Measurements from ENCODE around the gene APOC3.
"Not testable (repeated sequence)": the region's sequence is repeated elsewhere in the genome, so short reads cannot be mapped to it uniquely, and the experiment has no call there.

The APOC3 gene

DNA sequence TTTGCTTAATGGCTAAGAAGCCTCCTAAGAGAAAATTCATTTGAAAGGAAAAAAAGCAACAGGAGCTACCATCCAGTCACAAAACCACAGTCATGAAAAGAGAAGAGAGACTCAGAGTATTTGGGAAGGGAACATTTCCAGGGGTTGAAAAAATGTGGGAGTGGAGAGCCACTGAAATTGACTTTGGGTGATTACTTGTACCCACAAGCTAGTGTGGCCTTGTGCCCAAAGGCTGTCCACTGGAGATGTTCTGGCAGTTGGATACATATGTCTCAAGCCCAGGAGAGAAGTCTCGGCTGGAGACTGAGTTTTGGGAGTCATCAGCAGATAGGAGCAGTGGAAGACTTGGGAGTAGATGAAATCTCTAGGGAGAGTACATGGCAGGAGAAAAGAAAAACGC lies 34.9 kb upstream of the APOC3 start:
- no peak overlapping the region for H3K4me3 Mint-ChIP-seq

DNA sequence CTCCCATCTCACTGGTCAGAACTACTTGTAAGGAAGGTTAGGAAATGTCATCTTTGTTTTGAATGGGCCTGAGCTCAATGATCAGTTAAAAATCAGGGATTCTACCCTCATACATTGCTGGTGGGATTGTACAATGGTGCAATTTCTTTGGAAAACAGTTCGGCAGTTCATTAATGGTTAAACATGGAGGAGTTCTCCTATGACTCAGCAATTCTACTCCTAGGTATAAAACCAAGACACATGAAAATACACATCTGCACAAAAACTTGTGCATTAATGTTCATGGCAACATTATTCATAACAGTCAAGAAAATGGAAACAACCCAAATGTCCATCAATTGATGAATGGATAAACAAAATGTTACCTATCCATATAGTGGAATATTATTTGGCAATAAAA lies 33.2 kb upstream of the APOC3 start:
- Mint-ChIP-seq H3K27me3 (peaks cover 1% of the 10 kb centered on the region), H3K36me3 (no peaks in the 10 kb centered on the region), H3K4me3 (no peak overlapping the region), H3K27ac (no peak overlapping the region), H3K4me1 (no peaks in the 10 kb centered on the region), H3K9me3 (no peaks in the 10 kb centered on the region)

More for the DNA sequence above, 34.9 kb upstream of the APOC3 start:
- peaks cover 1% of the 10 kb centered on the region for H3K27me3 Mint-ChIP-seq
- peaks cover 5% of the 10 kb centered on the region for H3K4me1 Mint-ChIP-seq
- H3K36me3 Mint-ChIP-seq = no peaks in the 10 kb centered on the region
- H3K9me3 Mint-ChIP-seq = no peaks in the 10 kb centered on the region
- no peak overlapping the region for H3K27ac Mint-ChIP-seq

DNA sequence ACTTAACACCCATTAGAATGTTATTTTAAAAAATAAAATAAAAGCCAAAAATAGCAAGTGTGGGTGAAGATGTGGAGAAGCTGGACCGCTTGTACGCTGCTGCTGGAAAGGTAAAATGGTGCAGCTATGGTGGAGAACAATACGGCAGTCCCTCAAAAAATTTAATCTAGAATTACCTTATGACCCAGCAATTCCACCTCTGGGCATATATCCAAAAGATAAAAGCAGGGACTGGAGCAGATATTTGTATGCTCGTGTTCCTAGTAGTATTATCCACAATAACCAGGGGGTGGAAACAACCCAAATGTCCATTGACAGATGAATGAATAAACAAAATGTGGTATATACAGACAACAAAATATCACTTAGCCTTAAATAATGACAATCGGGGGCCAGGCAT lies 31.9 kb upstream of the APOC3 start:
- no peak overlapping the region for H3K4me3 Mint-ChIP-seq
- H3K27me3 Mint-ChIP-seq = peaks cover 2% of the 10 kb centered on the region
- no peaks in the 10 kb centered on the region for H3K4me1 Mint-ChIP-seq
- H3K36me3 Mint-ChIP-seq = no peaks in the 10 kb centered on the region
- no peaks in the 10 kb centered on the region for H3K9me3 Mint-ChIP-seq
- H3K27ac Mint-ChIP-seq = no peak overlapping the region

DNA sequence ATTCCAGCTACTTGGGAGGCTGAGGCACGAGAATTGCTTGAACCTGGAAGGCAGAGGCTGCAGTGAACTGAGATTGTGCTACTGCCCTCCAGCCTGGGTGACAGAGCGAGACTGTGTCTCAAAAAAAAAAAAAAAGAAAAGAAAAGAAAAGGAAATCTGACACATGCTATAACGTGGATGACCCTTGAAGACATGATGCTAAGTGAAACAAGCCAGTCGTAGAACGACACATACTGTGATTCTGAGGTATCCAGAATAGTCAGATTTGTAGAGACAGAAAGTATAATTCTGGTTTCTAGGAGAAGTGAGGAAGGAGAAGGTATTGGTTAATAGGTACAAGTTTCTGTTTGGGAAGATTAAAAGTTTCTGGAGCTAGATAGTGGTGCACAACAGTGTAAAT lies 31.3 kb upstream of the APOC3 start:
- H3K27me3 Mint-ChIP-seq = peaks cover 2% of the 10 kb centered on the region
- no peak overlapping the region for H3K4me3 Mint-ChIP-seq
- no peaks in the 10 kb centered on the region for H3K9me3 Mint-ChIP-seq
- no peaks in the 10 kb centered on the region for H3K36me3 Mint-ChIP-seq
- H3K4me1 Mint-ChIP-seq = no peaks in the 10 kb centered on the region
- peak overlapping the region; percentile 30 for H3K27ac Mint-ChIP-seq

DNA sequence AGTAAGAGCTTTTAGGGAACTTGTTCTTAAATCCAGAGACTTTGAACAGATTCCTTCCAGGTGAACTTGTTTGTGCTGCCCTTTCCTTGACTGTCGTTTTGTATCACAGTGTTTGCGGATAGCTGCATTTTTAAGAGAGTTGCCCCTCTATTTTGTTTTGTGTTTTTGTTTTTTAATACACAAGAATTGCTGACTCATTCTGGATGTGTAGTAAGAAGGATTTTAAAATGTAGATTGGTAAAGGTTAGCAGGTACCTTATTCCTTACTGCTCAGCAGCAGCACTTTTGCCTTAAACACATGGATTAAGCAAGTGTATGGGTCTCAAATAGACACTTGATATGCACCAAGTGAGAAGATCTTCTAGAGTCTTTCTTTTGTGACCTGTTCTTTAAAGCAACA lies 29.1 kb upstream of the APOC3 start:
- Mint-ChIP-seq H3K9me3 (no peaks in the 10 kb centered on the region), H3K4me3 (no peak overlapping the region), H3K36me3 (no peaks in the 10 kb centered on the region), H3K27ac (peak overlapping the region; percentile 8), H3K27me3 (peaks cover 2% of the 10 kb centered on the region), H3K4me1 (no peaks in the 10 kb centered on the region)

DNA sequence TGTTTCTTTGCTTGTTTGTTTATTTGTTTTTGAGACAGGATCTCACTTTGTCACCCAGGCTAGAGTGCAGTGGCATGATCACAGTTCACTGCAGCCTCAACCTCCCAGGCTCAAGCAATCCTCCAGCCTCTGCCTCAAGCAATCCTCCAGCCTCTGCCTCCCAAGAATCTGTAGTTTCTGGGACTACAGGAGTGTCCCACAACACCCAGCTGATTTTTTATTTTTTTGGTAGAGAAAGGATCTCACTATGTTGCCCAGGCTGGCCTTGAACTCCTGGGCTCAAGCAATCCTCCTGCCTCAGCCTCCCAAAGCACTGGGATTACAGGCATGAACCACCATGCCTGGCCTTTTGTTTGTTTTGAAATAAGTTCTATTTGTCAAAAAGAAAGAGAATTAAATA lies 28.0 kb upstream of the APOC3 start:
- H3K27ac Mint-ChIP-seq, H3K27me3 Mint-ChIP-seq, H3K4me3 Mint-ChIP-seq, H3K9me3 Mint-ChIP-seq, H3K4me1 Mint-ChIP-seq, H3K36me3 Mint-ChIP-seq: not testable (repeated sequence)

DNA sequence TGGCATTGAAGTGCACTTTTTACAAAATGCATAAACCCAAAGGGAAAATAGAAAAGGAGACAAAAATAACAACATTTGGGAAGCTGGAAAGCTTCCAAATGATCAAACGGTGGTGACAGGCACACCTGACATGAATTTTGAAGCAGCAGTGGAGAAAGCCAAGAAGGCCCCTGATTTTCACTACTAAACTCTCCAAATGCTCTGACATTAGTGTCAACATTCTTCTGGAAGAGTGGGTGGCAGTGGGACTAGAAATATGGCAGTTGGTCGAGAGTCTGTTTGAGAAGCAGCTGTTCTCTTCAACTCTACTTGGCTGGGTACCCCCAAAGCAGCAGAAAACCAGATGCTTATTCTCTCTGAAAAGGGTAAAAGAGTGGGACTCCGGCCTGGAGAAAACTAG lies 25.7 kb upstream of the APOC3 start:
- H3K9me3 Mint-ChIP-seq = no peaks in the 10 kb centered on the region

DNA sequence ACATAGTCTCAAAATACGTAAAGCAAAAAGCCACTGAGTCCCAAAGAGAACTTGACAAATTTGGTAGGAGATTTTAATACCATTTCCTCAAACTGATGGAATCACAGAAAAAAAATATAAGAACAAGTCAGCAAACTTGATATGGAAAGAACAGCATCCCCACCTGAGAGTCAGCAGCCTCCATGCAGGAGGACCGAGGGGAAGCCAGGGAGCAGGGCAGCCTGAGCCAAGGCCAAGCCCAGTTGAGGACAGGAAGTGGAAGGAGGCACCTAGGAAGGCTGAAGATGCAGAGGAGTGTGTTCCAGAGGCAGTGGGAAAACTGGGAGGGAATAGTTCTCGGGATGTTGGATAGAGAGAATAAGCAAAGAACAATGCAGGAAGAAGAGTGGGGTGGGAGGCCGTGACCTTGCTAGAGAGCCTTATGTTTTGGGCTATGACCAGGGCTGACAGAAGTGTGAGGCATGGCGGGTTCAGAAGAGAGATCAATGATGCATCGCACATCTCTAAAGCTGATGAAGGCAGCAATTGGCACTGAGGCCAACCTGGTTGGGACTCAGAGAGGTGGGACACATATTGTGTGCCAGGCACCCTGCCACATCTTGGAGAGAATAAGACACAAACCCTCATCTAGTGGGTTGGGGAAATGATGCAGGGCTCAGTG lies 22.0 kb upstream of the APOC3 start:
- Mint-ChIP-seq H3K27me3 (no peaks in the 10 kb centered on the region), H3K4me1 (no peaks in the 10 kb centered on the region), H3K27ac (no peak overlapping the region), H3K9me3 (no peaks in the 10 kb centered on the region), H3K36me3 (no peaks in the 10 kb centered on the region), H3K4me3 (no peak overlapping the region)

More for the DNA sequence above, 25.7 kb upstream of the APOC3 start:
- no peak overlapping the region for H3K27ac Mint-ChIP-seq
- no peaks in the 10 kb centered on the region for H3K36me3 Mint-ChIP-seq
- no peak overlapping the region for H3K4me3 Mint-ChIP-seq
- H3K27me3 Mint-ChIP-seq = peaks cover 2% of the 10 kb centered on the region
- no peaks in the 10 kb centered on the region for H3K4me1 Mint-ChIP-seq

DNA sequence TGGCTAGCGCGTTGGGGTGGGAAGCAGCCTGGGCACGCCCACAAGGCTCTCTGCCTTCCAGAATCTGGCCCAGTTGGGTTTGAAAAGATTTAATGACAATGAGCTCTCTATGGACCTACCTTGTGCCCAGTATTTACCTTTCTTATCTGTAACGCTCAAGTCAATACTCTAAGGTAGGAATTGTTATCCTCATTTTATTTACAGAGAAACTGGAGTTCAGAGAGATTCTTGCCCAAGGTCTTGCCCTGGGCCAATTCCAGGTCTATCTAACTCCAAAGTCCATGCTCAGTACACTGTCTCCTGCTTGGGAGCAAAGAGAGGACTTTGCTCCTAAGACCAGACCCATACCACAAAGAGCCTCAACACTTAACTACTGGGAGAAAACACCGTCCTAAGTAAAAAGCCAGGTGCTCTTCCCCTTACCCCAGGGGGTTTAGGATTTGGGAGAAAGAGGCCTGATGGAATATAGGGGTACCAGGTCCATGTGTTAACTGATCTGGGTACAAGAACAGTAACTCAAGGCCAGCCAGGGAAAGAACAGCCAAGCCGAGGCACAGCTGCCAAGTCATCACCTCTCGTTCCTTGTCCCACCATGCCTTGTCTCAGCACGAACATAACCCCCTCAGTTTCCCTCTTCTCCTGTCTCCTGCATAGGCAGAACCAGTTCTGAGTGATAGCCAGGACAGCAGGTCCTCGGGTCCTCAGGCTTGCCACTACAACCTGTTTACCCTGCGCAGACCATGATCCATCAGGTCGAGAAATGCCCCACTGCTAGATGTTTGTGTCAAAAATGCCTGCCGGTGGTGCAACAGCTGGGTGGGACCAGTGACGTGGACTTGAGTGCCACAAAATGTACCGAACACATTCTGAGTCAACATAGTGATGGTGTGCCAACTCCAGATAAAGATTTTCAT lies 21.2 kb upstream of the APOC3 start:
- Mint-ChIP-seq H3K9me3 (no peaks in the 10 kb centered on the region), H3K4me3 (no peak overlapping the region), H3K27me3 (no peaks in the 10 kb centered on the region), H3K27ac (no peak overlapping the region), H3K4me1 (no peaks in the 10 kb centered on the region), H3K36me3 (no peaks in the 10 kb centered on the region)

DNA sequence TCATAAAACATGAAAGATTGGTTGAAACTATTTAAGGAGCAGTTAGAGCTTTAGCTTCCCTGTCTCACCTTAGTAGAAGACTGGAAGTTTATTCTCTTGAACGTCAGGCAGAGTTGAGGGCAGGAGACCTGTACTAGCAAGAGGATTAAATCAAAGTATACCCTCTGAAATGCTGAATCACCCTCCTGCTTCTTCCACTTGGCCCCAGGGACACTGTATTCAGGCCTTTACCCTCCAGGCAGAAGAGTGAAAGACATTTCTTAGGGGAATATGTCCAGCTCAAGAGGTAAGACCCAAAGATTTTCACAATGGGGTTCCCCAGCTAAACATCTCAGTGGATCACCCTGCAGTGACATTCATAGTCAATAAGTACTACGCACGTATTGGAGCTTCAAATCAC lies 18.5 kb upstream of the APOC3 start:
- H3K4me3 Mint-ChIP-seq = no peak overlapping the region
- no peak overlapping the region for H3K27ac Mint-ChIP-seq
- H3K4me1 Mint-ChIP-seq = no peaks in the 10 kb centered on the region
- no peaks in the 10 kb centered on the region for H3K27me3 Mint-ChIP-seq
- H3K36me3 Mint-ChIP-seq = no peaks in the 10 kb centered on the region
- no peaks in the 10 kb centered on the region for H3K9me3 Mint-ChIP-seq

DNA sequence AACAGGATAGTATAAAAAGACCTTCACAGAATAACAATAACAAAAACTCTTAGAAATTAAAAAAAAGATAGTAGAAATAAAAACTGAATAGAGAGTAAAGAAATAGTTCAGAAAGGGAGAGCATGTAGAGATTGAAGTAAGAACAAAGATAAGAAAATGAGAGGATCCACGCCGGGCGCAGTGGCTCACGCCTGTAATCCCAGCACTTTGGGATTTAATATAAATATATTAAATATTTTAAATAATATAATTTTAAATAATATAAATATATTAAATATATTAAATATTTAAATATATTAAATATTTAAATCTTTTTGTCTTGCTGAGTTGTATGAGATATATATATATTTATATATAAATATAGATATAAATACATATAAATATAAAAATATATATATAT lies 17.6 kb upstream of the APOC3 start:
- no peaks in the 10 kb centered on the region for H3K36me3 Mint-ChIP-seq
- H3K27me3 Mint-ChIP-seq = no peaks in the 10 kb centered on the region
- H3K4me3 Mint-ChIP-seq = no peak overlapping the region
- no peaks in the 10 kb centered on the region for H3K9me3 Mint-ChIP-seq
- no peaks in the 10 kb centered on the region for H3K4me1 Mint-ChIP-seq
- no peak overlapping the region for H3K27ac Mint-ChIP-seq

DNA sequence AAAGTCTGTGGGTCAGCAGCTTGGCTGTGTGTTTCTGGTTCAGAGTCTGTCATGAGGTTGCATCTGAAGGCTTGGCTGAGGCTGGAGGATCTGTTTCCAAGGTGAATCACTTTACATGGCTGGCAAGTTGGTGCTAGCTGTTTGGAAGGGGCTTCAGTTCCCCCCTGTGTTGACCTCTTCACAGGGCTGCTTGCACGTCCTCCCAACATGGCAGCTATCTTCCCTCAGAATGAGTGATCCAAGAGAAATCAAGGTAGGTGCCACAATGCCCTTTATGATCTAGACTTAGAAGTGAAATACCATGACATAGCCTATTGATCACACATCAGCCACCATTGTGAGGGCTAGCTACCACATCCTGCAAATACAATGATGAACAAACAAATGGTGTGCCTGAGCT lies 16.5 kb upstream of the APOC3 start:
- no peak overlapping the region for H3K27ac Mint-ChIP-seq
- no peaks in the 10 kb centered on the region for H3K36me3 Mint-ChIP-seq
- H3K27me3 Mint-ChIP-seq = no peaks in the 10 kb centered on the region

DNA sequence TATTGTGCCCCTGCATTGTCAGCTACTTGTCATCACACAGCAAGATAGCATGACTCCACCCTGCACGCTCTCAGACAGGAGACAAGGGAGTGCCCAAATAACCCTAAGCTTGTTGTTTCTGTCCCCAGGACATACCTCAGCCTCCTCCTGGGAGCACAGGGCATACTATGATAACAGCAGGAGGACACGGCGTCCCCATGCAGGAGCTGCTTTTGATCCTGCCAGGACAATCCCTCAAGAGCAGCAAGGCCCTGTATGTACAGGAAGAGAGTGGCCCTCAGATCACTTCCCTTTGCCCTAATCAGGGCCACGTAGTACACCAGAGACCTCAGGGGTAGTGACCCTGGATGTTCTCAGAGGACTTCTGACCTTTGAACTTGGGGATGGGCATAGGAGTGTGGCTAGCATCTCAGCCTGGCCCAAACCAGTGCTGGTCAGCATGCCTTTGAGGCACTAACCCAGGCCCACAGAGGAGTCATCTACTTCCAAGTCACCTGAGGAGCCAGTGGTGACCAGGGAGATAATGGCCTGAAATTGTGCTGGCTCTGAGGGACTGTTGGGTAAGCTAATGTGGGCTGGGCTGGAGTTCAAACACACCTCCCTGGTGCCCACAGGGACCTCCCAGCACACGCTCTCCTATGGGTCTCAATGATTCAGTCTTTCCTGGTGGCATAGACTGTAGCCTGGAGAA lies 15.8 kb upstream of the APOC3 start:
- Mint-ChIP-seq H3K4me3 (no peak overlapping the region), H3K27ac (no peak overlapping the region), H3K27me3 (no peaks in the 10 kb centered on the region), H3K9me3 (no peaks in the 10 kb centered on the region), H3K36me3 (no peaks in the 10 kb centered on the region), H3K4me1 (no peaks in the 10 kb centered on the region)

More for the DNA sequence above, 16.5 kb upstream of the APOC3 start:
- Mint-ChIP-seq H3K4me1 (no peaks in the 10 kb centered on the region), H3K9me3 (no peaks in the 10 kb centered on the region), H3K4me3 (no peak overlapping the region)

DNA sequence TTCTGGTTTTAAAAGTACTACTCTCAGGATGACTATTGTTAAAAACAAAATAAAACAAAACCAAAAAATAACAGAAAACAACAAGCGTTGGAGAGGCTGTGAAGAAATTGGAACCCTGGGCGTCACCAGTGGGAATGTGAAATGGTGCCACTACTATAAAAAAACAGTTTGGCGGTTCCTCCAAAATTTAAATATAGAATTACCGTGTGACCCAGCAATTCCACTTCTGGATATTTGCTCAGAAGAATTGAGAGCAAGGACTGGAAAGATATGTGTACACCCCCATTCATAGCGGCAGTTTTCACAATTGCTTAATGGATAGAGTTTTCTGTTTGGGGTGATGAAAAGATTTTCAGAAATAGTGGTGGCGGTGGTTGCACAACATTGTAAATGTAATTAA lies 15.2 kb upstream of the APOC3 start:
- Mint-ChIP-seq H3K4me1 (no peaks in the 10 kb centered on the region), H3K27ac (no peak overlapping the region), H3K27me3 (no peaks in the 10 kb centered on the region), H3K36me3 (no peaks in the 10 kb centered on the region), H3K4me3 (no peak overlapping the region), H3K9me3 (no peaks in the 10 kb centered on the region)

DNA sequence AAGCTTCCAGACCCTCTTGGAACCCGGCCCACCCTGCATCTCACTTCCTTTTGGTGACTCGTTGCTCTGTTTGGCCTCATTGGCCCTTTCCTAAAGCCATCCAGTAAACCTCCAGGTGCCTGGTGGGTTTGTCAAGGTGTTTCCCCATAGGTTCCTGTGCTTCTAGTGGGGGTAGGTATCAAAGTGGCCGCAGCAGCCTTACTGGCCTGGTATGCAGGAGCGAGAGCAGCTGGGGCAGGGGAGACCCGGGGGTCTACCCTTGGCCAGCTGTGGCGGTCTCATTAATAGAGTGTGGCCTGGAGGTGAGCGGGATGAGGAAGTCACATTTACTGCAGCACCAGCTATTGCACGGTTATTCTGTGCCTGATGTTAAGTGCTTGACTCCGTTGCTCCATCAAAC lies 10.7 kb upstream of the APOC3 start:
- Mint-ChIP-seq H3K36me3 (no peaks in the 10 kb centered on the region), H3K4me1 (no peaks in the 10 kb centered on the region), H3K4me3 (no peak overlapping the region), H3K9me3 (no peaks in the 10 kb centered on the region), H3K27me3 (no peaks in the 10 kb centered on the region), H3K27ac (no peak overlapping the region)

All from activated naive CD4-positive, alpha-beta T cell treated with anti-CD3 and anti-CD28 coated beads, Interleukin-2, amount 50 U/mL, for 24 hours (primary cell).